Measurements from ENCODE around the gene SH2D5. TPM values are rescaled to one million over a fixed set of nuclear protein-coding genes. Genes with fewer than 3 reads are reported as not detected.
"Not testable (repeated sequence)": the region's sequence is repeated elsewhere in the genome, so short reads cannot be mapped to it uniquely, and the experiment has no call there.

SH2D5 gene
- total RNA-seq, 2 donors from 2014 or later, result 0.14 to 0.19 TPM

DNA sequence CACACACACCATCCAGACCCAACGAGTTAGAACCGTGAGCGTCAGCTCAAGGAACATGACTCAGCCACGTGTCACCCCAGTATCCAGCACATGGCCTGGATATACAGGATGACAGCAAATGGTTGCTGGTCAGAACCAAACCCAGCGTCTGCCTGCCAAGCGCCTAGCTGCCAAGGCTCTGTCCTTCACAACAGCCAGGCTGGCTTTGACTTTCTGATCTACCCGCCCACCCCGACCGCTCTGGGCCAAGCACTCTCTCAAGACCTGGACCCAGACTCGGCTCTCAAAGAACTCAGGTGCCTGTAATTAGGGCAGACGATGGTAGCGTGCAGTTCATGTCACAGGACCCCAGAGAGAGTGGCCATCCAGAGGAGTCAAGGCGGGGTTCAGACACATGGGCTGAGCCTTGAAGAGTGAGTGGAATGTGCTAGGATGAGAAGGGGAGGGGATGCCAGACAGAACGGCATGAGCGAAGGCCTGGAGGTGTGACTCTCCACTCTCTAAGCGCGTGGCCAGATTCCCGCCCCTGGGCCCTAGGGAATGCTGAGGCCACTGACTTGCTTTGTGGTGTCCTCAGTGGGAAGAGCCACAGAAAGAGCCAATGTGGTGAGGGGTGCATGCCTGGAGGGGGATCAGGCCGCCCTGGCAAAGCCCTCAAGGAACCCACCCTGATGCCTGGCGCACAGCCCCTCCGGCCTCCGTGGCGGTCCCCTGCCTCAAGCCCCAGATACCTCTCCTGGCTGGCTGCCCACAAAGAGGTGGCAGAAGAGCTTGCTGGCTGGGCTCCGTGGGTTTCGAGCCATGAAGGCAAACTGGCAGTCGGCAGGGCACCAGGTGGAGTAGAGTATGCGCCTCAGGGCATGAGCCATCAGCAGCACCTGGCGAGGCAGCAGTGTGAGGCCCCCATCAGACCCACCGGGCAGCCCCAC is 7.0 kb downstream of the SH2D5 start:
- H3K27ac Mint-ChIP-seq, result no peak overlapping the region
- no peak for ATAC-seq
- no peaks in the 10 kb centered on the region for H3K36me3 Mint-ChIP-seq
- DNase-seq (ENCODE audit: low spot score), result no peak
- H3K4me1 Mint-ChIP-seq (ENCODE audit: low read depth in 2 of 2), result peaks cover 4 to 7% of the 10 kb centered on the region in 2 donors
- no peak overlapping the region for H3K4me3 Mint-ChIP-seq
- peaks cover 14 to 16% of the 10 kb centered on the region in 2 donors for H3K27me3 Mint-ChIP-seq
- no peaks in the 10 kb centered on the region for H3K9me3 Mint-ChIP-seq

DNA sequence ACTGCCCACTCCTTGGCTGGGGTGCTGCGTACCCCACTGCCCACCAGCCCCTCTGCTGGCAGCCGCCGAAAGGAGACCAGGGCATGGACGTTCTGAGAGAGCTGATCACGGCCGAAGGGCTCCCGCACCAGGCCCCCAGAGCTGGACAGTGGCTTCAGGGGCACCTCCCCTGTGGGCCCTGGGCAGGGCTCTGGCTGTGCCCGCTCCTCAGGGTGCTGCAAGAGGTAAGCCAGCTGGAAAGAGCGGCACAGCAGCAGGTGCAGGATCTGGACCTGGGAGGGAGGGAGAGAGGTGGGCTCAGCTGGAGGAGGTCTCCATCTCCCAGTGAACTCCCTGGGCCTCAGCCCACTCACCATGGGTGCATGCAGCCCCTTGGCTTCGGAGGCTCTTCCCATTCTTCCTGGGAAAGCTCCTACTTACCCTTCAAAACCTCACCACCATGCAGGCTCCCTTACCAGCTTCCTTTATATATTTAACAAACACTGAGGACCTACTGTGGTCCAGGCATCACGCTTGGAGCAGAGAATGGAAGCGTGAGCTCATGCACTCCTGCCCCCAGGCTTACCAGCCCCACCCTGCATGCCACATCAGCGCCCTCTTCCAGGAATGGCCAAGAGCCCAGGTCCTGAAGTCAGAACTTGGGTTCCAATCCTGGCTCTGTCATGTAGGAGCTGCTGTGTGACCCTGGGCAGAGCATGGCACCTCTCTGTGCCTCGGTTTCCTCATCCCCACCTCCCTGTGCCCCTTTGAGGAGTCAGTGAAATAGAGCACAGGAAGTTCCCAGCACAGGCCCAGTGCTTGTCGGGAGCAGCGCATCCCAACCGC is 7.9 kb downstream of the SH2D5 start:
- Mint-ChIP-seq H3K9me3 (no peaks in the 10 kb centered on the region), H3K4me1 (ENCODE audit: low read depth in 2 of 2) (peaks cover 0 to 4% of the 10 kb centered on the region in 2 donors), H3K27ac (no peak overlapping the region), H3K27me3 (peaks cover 8 to 9% of the 10 kb centered on the region in 2 donors), H3K4me3 (no peak overlapping the region), H3K36me3 (no peaks in the 10 kb centered on the region)
- no peak for DNase-seq (ENCODE audit: low spot score)
- ATAC-seq, result no peak

DNA sequence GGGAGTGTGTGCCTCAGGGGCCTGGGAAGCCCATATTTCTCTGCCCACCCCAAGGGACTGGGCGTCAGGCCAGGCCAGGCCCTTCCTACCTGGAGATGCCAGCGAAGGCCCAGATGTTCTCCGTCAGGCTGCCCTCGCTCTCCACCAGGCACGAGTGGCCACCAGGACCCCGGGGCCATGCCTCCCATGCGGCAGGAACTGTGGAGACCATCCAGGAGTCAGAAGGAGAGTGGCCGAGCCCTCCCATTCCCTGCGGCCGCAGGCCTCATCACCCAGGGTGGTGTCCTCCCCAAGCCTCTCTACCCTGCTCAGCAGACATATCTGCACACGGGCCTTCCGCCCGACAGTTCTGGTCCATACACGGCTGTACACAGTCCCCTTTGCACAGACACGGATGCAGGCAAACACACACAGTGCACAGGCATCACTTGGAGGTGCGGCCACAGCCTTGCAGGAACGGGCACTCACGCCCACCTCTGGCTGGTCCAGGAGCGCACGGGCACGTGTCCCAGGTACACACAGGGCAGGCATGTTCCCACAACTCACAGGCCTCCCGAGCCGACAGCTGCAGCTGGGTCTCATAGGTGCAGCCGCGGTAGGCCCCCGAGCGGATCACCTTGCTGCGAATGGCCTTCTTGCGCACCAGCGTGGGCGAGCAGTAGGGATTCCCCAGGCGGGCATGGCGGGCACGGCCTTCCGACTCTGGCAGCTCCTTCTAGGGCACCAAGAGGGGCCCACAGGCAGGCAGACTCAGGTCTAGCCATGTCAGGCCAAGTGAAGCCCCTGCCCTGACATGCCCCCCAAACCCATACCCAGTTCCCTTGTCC is 8.8 kb downstream of the SH2D5 start:
- Mint-ChIP-seq H3K4me3 (no peak overlapping the region), H3K27ac (no peak overlapping the region), H3K27me3 (peaks cover 7 to 18% of the 10 kb centered on the region in 2 donors), H3K9me3 (no peaks in the 10 kb centered on the region), H3K36me3 (no peaks in the 10 kb centered on the region), H3K4me1 (ENCODE audit: low read depth in 2 of 2) (peaks cover 0 to 5% of the 10 kb centered on the region in 2 donors)
- DNase-seq (ENCODE audit: low spot score), result no peak
- ATAC-seq, result no peak

DNA sequence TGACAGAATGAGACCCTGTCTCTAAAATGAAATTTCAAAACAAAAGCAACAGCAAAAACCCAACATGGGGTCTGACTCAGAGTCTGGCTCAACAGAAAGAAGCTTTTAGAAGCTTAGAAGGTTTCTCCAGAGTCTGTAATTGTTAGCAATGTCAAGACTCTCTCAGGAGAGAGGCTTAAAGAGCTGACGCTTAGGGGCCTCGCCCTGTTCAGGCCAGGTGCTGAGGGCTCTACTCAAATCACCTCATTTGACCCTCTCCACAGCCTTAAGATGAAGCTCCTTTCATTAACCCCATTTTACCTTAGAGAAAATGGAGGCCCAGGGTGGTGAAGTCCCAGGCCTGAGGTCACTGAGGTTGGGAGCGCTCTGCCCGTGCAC is 9.4 kb downstream of the SH2D5 start:
- Mint-ChIP-seq H3K4me3 (no peak overlapping the region), H3K4me1 (ENCODE audit: low read depth in 2 of 2) (peaks cover 0 to 4% of the 10 kb centered on the region in 2 donors), H3K27me3 (peaks cover 6 to 15% of the 10 kb centered on the region in 2 donors), H3K36me3 (no peaks in the 10 kb centered on the region), H3K9me3 (no peaks in the 10 kb centered on the region), H3K27ac (no peak overlapping the region)
- ATAC-seq (no peak), DNase-seq (ENCODE audit: low spot score) (no peak)

DNA sequence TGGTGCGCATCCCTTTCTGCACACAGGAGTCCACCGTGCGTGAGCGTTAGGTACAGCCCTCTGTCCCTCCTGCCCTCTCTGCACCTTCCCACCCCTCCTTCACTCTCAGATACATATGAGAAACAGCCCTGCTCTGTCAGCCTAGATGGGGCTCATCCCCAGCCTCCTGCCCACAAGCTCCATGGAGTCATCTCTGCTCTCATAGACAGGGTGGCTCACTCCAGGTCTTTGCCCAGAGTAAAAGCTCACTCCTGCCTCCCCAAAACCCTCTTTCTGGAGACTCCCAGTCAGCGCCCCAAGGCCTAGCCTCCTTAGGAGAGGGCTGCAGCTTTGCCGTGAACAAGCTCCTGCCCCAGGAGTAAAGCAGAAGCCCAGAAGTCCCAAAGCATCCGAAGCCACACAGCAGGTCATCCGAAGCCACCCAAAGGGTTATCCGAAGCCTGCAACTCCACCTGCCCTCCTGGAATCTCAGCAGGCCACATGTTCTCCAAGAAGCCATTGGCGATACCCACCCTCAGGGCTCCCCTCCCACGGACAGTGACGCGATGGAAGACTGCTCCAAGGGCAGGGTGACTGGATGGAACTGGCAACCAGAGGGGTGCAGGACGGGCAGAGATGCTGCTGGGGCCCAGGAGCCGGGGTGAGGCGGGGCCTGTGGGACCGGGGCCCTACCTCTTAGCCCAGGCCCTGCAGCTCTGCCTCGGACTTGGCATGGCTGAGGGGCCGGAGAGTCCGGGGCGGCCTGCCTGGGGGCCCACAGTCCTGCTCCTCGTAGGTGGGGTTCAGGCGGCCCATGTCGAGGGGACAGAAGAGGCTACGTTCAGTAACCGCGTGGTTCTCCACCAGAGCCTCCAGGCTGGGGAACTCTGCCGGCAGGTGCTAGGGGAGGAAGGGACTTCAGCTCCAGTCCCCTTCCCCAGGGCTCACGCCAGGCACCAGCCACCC is 11.1 kb downstream of the SH2D5 start:
- Mint-ChIP-seq H3K27ac (no peak overlapping the region), H3K4me3 (no peak overlapping the region), H3K4me1 (ENCODE audit: low read depth in 2 of 2) (peaks cover 2 to 8% of the 10 kb centered on the region in 2 donors), H3K9me3 (no peaks in the 10 kb centered on the region), H3K27me3 (peaks cover 9 to 15% of the 10 kb centered on the region in 2 donors), H3K36me3 (no peaks in the 10 kb centered on the region)
- no peak for DNase-seq (ENCODE audit: low spot score)
- no peak for ATAC-seq

DNA sequence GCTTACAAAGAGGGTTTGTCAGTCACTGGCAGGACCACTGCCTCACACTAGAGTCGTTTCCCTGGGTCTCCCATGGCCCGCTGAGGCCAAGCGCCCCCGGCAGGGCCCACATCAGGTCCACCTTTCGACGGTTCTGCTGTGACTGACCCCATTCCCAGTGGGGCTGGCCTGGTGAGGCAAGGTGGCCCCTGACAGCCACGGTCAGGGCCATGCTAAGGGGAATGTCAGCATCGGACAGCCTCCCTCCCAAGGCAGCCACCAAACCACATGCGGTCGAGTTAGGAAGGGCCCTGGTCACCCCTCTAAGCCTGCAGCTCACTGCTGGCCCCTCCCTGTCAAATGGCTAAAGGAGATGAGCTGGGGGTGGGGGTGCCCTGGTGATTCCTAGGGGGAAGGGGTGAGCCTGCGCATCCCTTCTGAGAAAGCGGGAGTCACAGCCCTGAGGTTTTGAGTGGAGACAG is 11.8 kb downstream of the SH2D5 start:
- Mint-ChIP-seq H3K27me3 (peaks cover 13 to 20% of the 10 kb centered on the region in 2 donors), H3K4me1 (ENCODE audit: low read depth in 2 of 2) (peaks cover 6 to 10% of the 10 kb centered on the region in 2 donors)

DNA sequence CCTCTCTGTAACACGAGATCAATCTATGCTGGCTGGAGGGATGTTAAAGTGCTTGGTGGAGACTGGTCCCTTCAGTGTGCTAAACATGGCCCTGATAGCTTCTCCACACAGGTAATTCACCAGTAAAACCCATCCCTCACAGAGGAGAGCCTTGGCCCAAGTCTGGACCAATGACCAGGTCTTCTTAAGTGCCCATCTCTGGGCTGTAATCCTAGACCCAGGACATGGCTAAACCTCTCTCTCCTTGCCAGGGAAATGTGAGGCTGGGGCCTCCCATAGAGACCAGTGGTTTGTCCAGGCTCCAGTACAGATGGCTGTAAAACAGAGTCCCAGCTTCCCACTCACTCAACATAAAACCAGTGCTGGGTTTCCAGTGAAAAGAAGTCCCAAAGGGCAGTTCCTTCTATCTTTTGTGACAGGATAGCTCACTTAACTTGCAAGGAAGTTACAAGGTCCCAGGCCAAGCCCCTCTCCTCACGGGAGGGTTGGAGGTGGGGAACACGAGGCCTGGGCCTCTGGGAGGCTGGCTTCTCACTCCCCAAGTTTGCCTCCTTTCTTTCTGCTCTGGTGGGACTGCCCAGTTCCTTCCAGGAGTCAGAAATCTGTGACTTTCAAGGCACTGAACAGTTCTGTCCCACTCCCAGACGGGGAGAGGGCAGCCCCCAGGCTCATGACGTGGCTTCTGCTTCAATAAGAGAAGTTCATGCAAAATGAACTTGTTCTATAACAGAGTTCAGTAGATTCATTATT is 12.5 kb downstream of the SH2D5 start:
- H3K27ac Mint-ChIP-seq, result no peak overlapping the region
- H3K4me1 Mint-ChIP-seq (ENCODE audit: low read depth in 2 of 2), result peaks cover 6 to 10% of the 10 kb centered on the region in 2 donors
- DNase-seq (ENCODE audit: low spot score) (no peak), ATAC-seq (no peak)
- H3K36me3 Mint-ChIP-seq, result no peaks in the 10 kb centered on the region
- peaks cover 13 to 20% of the 10 kb centered on the region in 2 donors for H3K27me3 Mint-ChIP-seq
- no peaks in the 10 kb centered on the region for H3K9me3 Mint-ChIP-seq
- H3K4me3 Mint-ChIP-seq, result no peak overlapping the region

More for the DNA sequence above, 11.8 kb downstream of the SH2D5 start:
- Mint-ChIP-seq H3K4me3 (no peak overlapping the region), H3K36me3 (no peaks in the 10 kb centered on the region), H3K27ac (no peak overlapping the region), H3K9me3 (no peaks in the 10 kb centered on the region)
- no peak for DNase-seq (ENCODE audit: low spot score)
- no peak for ATAC-seq

DNA sequence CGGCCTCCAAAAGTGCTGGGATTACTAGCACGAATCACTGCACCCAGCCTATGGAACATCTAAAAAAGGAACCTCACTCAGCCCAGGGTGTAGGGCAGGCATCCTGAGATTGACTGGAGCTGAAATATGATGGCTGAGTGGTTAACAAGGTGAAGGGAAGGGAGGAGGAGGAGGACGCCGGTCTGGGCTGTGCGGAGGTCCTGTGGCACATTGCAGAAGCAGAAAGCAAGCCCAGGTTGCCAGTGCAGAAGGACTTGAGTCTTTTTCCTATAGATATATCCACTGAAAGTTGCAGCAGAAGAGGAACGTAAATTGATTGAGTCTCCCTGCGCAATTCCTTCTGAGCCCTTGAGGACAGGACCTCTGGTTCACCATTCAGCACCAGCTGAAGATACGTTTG is 13.2 kb downstream of the SH2D5 start:
- Mint-ChIP-seq H3K27me3 (peaks cover 13 to 20% of the 10 kb centered on the region in 2 donors), H3K4me3 (no peak overlapping the region), H3K36me3 (no peaks in the 10 kb centered on the region), H3K9me3 (no peaks in the 10 kb centered on the region), H3K27ac (no peak overlapping the region), H3K4me1 (ENCODE audit: low read depth in 2 of 2) (peaks cover 6 to 10% of the 10 kb centered on the region in 2 donors)
- ATAC-seq (no peak), DNase-seq (ENCODE audit: low spot score) (no peak)

DNA sequence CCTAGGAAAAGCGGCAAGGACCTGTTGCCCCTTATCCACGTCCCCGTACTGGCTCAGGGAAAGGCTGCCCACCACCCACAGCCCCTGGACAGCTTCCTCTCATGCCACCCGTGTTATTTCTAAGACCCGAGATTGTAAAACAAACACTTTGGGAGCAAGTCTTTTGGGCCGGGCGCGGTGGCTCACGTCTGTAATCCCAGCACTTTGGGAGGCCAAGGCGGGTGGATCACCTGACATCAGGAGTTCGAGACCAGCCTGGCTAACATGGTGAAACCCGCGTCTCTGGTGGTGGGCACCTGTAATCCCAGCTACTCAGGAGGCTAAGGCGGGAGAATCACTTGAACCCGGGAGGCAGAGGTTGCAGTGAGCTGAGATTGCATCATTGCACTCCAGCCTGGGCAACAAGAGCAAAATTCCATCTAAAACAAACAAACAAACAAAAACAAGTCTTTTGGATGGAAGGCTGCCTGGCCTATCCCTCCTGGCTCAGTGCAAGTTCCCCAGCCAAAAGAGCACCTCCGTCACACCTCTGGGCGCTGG is 14.1 kb downstream of the SH2D5 start:
- Mint-ChIP-seq H3K4me1 (ENCODE audit: low read depth in 2 of 2) (peaks cover 6 to 10% of the 10 kb centered on the region in 2 donors), H3K27me3 (peaks cover 13 to 20% of the 10 kb centered on the region in 2 donors), H3K4me3 (peak overlapping the region; percentile 48)
- not testable (repeated sequence) for ATAC-seq; H3K36me3 Mint-ChIP-seq; H3K27ac Mint-ChIP-seq; DNase-seq (ENCODE audit: low spot score); H3K9me3 Mint-ChIP-seq

DNA sequence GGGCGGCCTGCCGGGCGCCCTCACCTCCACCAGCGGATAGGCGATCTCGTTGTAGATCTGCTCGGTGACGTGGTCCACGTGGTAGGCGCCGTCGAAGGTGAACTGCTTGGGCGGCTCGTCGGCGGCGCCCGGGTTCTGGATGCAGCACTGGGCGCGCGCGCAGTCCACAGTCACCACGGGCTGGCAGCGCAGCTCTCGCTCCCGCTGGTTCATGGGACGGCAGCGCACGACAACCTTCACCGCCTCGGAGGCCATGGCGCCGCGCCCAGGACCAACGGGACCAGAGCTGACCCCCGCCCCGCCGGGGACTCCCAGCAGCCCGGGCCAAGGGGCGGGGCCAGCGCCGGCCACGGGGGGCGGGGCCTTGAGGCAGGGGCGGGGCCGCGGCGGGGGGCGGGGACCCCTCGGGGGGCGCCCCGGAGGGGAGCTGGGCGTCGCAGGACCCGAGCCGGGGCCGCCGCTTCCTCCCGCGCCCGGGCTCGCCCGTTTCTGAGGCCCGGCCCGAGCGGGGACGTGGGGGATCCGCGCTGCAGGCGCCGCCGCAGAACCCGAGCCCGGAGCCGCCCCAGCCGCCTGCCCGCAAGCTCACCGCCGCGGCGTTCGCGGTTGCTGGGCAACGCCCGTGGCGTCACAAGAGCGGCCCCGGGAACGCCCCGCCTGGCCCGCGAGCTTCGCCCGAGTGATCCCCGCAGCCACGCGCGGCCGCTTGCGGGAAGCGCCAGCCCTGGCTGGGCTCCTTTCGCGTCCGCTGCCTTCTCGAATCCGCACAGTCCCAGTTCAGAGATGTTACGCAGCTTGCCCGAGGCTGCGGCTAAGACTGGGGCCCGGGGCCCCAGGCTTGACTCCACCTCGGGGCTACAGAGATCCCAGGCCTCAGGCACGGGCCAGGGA is 14.8 kb downstream of the SH2D5 start, which contains the start of gene KIF17:
KIF17 (minus strand) TSS at position 556 of the 891 bp plus-strand sequence; CDS start at position 255, 301 bp downstream.
- Mint-ChIP-seq H3K4me3 (peak within 1 kb of the TSS; percentile 76), H3K27ac (no peak within 1 kb of the TSS), H3K36me3 (no peaks in the 10 kb centered on the region), H3K9me3 (no peaks in the 10 kb centered on the region), H3K4me1 (ENCODE audit: low read depth in 2 of 2) (peaks cover 6 to 10% of the 10 kb centered on the region in 2 donors), H3K27me3 (peaks cover 13 to 20% of the 10 kb centered on the region in 2 donors)
- DNase-seq (ENCODE audit: low spot score), result peak; percentile 80
- peak; percentile 69 to 84 for ATAC-seq

DNA sequence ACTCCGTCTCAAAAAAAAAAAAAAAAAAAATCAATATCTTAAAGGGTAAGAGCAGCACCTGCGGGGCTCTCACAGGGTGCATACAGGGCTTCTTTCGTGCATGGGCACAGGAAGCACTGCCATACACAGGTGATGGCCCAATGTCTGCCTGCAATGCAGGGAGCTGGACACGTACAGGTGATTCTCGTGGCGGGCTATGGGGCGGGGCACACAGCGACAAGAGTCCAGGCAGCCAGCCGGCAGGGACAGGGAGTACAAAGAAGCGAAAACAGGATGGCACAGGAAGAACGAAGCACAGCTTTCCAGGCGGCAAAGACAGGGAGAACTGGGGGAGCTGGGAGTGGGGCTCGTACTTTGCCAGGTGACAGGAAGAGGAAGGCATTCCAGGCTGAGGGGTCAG is 16.3 kb downstream of the SH2D5 start:
- no peak for ATAC-seq
- Mint-ChIP-seq H3K27ac (no peak overlapping the region), H3K9me3 (no peaks in the 10 kb centered on the region), H3K36me3 (no peaks in the 10 kb centered on the region), H3K27me3 (peaks cover 13 to 20% of the 10 kb centered on the region in 2 donors), H3K4me1 (ENCODE audit: low read depth in 2 of 2) (peaks cover 6 to 10% of the 10 kb centered on the region in 2 donors), H3K4me3 (peak overlapping the region; percentile 76)
- DNase-seq (ENCODE audit: low spot score), result no peak
